GM19238 (cell line): ENCODE measurements around the gene IPO8.
"Not testable (repeated sequence)": the region's sequence is repeated elsewhere in the genome, so short reads cannot be mapped to it uniquely, and the experiment has no call there.

Source experiments
- DNase-seq: peaks from one replicate; pipeline ENCODE4 v3.0.0; 2011; ENCODE audit warnings: low spot score; ENCODE audit not compliant: insufficient read length

Gene IPO8

DNA sequence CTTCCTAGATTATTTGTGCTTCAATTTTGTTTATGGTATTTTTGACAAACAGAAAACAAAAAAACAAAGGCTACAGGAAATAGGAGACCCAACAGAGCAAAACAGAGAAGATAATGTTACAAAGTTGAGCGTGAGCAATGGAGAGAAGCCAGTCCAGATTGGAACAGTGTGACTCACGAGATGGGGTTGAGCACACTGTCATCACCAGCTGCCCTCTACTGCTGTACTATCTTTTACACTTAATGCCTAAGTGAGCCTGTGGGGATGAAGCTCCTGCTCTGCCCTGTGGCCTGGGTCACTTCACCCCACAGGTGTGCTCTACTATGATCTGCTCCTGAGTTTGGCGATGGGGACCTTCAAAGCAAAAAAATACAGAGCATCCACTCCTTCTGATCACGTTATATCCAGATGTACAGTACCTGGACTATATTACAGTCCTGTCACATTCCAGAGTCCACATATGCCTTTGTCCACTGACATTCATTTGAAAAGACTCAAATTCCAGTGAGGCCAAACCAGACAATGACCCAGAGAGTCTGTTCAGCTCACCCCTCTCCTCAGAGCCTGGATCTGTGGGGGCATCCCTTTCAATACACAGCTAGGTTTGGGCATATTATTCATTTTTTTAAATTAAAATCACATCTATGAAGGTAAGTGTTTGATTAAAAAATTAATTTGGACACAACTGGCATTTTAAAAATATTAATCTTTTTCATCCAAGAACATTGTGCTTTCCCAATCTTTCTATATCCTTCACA lies 4.4 kb downstream of the IPO8 start:
- no peak for DNase-seq

GRCh38 chr12:30687265-30687986 lies 8.2 kb downstream of the IPO8 start:
- DNase-seq: no peak

DNA sequence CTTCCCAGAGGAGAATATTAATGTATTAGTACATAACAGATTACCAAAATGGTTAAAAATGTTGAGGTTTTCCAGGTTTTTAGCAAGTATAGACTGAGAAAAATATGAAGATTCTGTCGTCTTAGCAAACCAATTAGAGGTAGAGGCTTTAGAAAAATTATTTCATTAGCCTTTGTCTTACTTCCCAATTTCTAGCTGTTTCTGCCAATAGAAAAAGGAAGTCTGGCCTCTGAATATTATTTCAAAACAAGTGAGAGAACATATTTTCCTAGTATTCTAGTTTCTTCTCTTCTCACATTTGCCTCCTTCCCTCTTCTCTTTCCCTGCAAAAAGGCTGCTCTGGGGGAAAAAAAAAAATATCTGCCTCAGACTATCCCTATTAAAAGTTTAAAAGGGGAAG lies 16.4 kb downstream of the IPO8 start:
- no peak for DNase-seq

DNA sequence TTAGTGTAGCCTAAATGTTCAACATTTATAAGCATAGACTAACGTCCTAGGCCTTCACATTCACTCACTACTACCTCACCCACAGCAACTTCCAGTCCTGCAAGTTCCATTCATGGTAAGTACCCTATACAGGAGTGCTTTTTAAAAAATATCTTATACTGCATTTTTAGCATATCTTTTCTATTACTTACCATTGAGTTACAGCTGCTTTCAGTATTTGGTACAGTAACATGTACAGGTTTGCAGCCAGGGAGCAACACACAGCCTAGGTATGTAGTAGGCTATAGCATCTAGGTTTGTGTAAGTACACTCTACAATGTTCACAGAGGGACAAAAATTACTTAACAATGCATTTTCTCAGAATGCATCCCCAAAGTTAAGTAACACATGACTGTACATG lies 17.4 kb downstream of the IPO8 start:
- DNase-seq: no peak

- DNase-seq: no peak
Observed at GRCh38 chr12:30661210-30661609, 34.5 kb downstream of the IPO8 start.

DNA sequence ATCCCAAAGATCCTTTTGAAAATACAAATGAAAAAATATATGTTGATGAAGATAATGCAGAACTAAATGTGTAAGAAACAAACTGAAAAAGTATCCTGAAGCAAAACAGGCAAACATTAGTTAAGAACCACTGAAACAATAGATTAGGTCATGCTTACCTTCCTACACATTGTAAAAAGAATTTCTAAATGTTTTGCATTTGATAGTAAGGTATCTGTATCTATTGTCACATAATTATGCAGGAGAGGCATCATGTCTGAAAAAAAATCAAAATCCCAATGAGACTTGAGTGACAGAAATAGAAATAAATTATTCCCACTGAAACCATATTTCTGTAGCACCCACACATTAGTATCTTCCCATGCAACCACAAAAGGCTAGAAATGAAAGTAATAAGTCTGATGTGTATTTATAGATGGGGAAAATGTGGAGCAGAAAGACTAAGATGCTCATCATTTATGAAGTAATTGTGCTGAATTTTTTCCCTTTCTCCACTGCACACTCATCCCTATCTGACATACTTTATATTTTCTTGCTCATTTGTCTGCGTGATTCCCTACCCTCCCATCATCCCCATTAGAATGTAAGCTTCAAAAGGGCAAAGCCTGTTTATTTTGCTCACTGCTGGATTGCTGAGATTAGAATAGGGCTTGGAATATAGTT lies 43.5 kb downstream of the IPO8 start:
- no peak for DNase-seq

DNA sequence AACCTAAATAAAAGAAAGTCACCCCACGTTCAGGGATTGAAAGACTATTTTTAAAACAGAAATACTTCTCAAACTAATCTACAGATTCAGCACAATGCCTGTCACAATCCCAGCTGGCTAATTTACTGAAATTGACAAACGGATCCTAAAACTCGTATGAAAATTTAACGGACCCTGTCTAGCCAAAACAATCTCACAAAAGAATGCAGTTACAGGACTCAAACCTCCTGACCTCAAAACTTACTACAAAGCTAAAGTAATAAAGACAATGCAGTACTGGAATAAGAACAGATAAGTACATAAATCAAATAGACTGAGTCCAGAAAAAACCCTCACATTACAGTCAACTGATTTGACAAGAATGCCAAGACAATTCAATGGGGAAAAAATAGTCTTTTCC lies 48.8 kb downstream of the IPO8 start:
- no peak for DNase-seq

DNA sequence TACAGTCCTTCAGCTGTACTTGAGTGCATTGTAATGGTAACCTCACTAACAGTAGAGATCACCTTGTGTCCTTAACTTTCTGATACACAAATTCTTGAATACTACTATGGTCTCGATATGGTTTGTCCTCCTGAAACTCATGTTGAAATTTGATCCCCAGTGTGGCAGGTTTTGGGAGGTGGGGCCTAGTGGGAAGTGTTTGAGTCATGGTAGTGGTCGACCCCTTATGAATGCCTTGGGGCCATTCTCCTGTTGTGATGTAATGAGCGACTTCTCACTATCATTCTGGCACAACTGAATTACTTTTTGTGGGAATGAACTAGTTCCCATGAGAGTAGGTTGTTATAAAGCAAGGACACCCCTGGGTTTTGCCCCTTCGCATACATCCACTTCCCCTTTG lies 52.3 kb downstream of the IPO8 start:
- no peak for DNase-seq

DNA sequence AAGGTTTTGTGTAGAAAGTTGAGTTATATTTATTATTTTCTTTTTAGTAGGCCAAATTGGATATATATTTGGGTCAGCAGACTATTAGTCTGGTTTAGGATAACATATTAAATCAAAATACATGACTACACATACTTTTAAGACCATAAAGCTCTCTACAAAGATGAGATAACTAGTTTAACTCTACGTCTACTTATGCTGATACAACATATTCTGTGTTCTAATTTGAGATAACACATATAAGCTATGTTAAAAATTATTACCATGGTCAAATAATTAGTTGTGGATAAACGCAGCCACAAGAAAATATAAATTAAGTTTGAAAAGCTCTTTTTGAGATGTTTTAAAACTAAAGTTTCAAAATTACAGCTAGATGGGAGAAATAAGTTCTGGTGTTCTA lies 55.3 kb downstream of the IPO8 start:
- DNase-seq: no peak

DNA sequence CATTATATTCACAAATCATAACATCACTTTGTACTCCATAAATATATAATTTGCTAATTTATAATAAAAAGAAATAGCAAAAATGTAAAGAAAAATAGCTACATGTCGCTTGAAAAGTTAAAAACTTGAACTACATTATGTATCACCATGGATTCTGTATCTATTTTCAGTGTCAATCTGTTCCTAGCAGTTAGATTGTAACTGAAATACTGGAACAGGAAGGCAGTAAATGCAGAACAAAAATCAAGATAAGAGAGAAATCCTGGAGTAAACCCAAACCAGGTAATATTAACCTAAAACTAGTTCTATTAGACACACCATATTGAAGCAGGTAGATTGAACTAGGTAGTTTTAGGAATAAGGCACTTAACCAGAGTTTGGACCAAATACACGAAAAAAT lies 60.3 kb downstream of the IPO8 start:
- no peak for DNase-seq

DNA sequence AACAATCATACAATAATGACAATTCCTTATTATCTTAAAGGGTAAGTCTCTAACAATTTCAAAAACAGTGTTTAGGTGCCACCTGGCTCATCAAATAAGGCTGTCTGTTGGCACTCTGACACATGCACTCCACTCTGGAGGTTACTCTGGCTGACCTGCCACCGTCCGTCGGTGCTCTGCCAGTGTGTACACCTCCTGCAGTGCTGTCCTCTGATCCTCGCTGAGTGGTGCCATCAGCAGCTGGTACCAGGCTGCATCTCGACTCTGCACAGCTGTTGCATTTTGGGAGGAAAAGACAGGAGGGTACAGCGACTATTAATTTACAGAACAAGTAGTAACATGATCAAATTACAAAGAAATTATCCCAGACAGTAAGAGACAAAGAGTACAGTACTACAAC lies 63.9 kb downstream of the IPO8 start:
- DNase-seq: no peak

GRCh38 chr12:30630979-30631285 lies 64.7 kb downstream of the IPO8 start:
- no peak for DNase-seq

DNA sequence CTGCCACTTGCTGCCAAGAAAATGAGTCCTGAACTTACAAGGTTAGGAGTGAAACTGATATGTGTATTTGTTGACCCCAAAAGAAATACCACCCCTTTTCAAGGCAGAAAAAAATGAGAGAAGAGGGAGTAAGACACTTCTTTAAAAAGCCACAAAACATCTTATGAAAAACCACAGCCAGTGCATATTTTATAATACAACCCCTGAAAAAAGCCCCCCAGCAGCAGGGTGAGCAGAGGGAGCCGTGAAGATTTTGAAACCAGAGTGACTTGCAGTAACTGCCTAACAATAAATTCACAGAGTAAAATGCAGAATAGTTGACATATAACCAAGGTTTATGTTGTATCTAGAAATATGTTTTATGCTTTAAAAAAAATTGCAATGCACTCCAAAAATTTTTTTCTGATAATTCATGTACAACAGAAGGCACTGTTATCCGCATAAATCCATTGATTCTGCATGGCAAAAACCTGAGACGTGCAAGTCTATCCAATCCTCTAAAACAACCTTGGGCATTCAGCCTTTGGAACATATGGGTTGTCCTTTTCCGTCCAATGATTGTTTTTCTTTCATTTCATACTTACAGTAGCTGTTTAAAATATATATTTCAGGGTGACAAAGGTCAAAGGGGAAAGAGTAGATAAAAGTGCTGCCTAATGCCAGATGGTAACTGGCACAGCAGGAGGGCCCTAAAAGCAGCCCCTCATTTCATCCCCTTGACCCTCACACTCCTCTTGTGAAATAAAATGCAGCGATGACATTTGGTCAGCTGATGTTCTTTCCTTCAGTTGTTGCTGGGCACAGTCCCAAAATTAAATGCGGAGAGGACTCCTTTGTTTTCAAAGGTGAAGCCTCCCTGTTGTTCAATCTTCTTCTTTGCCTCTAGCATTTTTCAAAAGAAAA lies 65.3 kb downstream of the IPO8 start:
- no peak for DNase-seq

- DNase-seq: no peak
Observed at GRCh38 chr12:30626847-30627246, 68.8 kb downstream of the IPO8 start.

DNA sequence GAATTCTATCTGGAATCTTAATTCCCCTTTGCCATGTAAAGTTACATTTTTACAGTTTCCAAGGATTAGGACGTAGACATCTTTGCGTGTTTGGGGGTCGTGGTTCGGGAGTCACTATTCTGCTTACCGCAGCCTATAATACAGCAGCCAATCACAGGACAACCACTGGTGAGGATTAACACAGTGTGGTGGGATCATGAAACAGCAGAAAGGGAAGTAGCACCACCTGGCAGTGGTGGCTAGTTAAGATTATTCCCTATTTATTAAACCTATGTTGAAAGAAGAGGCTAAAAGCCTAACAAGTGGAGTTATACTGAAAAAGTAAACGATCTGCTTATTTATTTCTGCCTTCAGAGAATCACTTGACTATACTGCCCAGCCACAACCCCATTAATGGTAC lies 71.7 kb downstream of the IPO8 start:
- no peak for DNase-seq

- DNase-seq: peak; percentile 7
Observed at GRCh38 chr12:30622509-30622908, 73.2 kb downstream of the IPO8 start.

GRCh38 chr12:30621663-30622241 lies 73.9 kb downstream of the IPO8 start:
- DNase-seq: not testable (repeated sequence)

- DNase-seq: no peak
Observed at GRCh38 chr12:30617346-30618016, 78.2 kb downstream of the IPO8 start.

DNA sequence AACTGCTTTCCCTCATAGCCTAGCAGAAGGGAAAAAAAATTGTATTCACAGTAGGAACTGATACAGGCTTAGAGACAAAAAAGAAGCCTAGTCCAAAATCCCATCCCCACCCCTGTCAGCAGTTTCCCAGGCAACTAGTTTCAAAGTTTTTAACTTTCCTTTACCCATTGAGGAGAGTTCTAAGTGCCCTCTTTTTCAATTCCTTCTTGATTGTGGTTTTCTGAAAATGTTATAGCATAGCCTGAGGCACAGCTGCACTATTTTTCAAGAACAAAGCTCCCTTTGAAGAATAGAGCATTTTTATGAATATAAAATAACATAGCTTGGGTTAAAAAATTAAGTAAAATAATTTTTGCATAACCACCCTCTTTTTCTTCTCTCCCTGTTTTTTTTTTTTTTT lies 81.6 kb downstream of the IPO8 start:
- no peak for DNase-seq

GRCh38 chr12:30613119-30613830 lies 82.4 kb downstream of the IPO8 start:
- DNase-seq: no peak
